T-helper 2 cell treated with Interferon-gamma antibody and Interleukin-4, amounts not matched to agents 5 μg/mL and 100 μg/mL, for 36 hours (primary cell): ENCODE results near the gene SHC4.
"Not testable (repeated sequence)": the region's sequence is repeated elsewhere in the genome, so short reads cannot be mapped to it uniquely, and the experiment has no call there.

Source experiments
- DNase-seq: peaks from one replicate; pipeline ENCODE4 v3.0.0; 2021; ENCODE audit warnings: low spot score
- H3K27ac Mint-ChIP-seq: one replicate; pipeline ENCODE4 v1.8.0; 2021; ENCODE audit warnings: mild to moderate bottlenecking, mixed read lengths
- H3K27me3 Mint-ChIP-seq: one replicate; pipeline ENCODE4 v1.8.0; 2021; ENCODE audit warnings: low read depth, mixed read lengths
- H3K36me3 Mint-ChIP-seq: one replicate; pipeline ENCODE4 v1.8.0; 2021; ENCODE audit warnings: low read depth, mixed read lengths
- H3K4me1 Mint-ChIP-seq: one replicate; pipeline ENCODE4 v1.8.0; 2021; ENCODE audit warnings: low read depth, mixed read lengths
- H3K4me3 Mint-ChIP-seq: one replicate; pipeline ENCODE4 v1.8.0; 2022; ENCODE audit warnings: mild to moderate bottlenecking, moderate library complexity, mixed read lengths
- H3K9me3 Mint-ChIP-seq: one replicate; pipeline ENCODE4 v1.8.0; 2021; ENCODE audit warnings: mixed read lengths

The SHC4 gene

GRCh38 chr15:48855501-48856440 is 107.9 kb downstream of the SHC4 start:
- Mint-ChIP-seq H3K4me1 (peaks cover 10% of the 10 kb centered on the region), H3K27me3 (peaks cover 5% of the 10 kb centered on the region), H3K4me3 (no peak overlapping the region), H3K9me3 (no peaks in the 10 kb centered on the region), H3K27ac (no peak overlapping the region), H3K36me3 (peaks cover 2% of the 10 kb centered on the region)
- no peak for DNase-seq

GRCh38 chr15:48854434-48854833 is 109.3 kb downstream of the SHC4 start:
- peaks cover 10% of the 10 kb centered on the region for H3K4me1 Mint-ChIP-seq
- not testable (repeated sequence) for H3K27me3 Mint-ChIP-seq, DNase-seq, H3K36me3 Mint-ChIP-seq, H3K9me3 Mint-ChIP-seq, H3K27ac Mint-ChIP-seq, H3K4me3 Mint-ChIP-seq

- Mint-ChIP-seq H3K4me1 (no peaks in the 10 kb centered on the region), H3K9me3 (no peaks in the 10 kb centered on the region), H3K27ac (no peak overlapping the region), H3K4me3 (no peak overlapping the region), H3K36me3 (peaks cover 2% of the 10 kb centered on the region), H3K27me3 (peaks cover 5% of the 10 kb centered on the region)
- DNase-seq: no peak
These were observed 111.8 kb downstream of the SHC4 start for GRCh38 chr15:48851956-48852355.

- H3K4me3 Mint-ChIP-seq: no peak overlapping the region
- H3K9me3 Mint-ChIP-seq: no peaks in the 10 kb centered on the region
- H3K27me3 Mint-ChIP-seq: peaks cover under 1% of the 10 kb centered on the region
- DNase-seq: no peak
- H3K36me3 Mint-ChIP-seq: peaks cover 2% of the 10 kb centered on the region
- no peaks in the 10 kb centered on the region for H3K4me1 Mint-ChIP-seq
- H3K27ac Mint-ChIP-seq: no peak overlapping the region
These were observed 113.1 kb downstream of the SHC4 start for GRCh38 chr15:48850648-48851047.

- Mint-ChIP-seq H3K36me3 (no peaks in the 10 kb centered on the region), H3K4me1 (no peaks in the 10 kb centered on the region), H3K27me3 (no peaks in the 10 kb centered on the region), H3K27ac (no peak overlapping the region), H3K4me3 (no peak overlapping the region), H3K9me3 (no peaks in the 10 kb centered on the region)
- DNase-seq: no peak
These were observed 118.6 kb downstream of the SHC4 start for GRCh38 chr15:48845123-48845522.

GRCh38 chr15:48842501-48842900 is 121.2 kb downstream of the SHC4 start:
- Mint-ChIP-seq H3K36me3 (no peaks in the 10 kb centered on the region), H3K9me3 (no peaks in the 10 kb centered on the region), H3K4me3 (no peak overlapping the region), H3K27ac (no peak overlapping the region), H3K4me1 (no peaks in the 10 kb centered on the region), H3K27me3 (no peaks in the 10 kb centered on the region)
- no peak for DNase-seq

- H3K4me1 Mint-ChIP-seq: no peaks in the 10 kb centered on the region
- H3K36me3 Mint-ChIP-seq: peaks cover 8% of the 10 kb centered on the region
- peaks cover 18% of the 10 kb centered on the region for H3K9me3 Mint-ChIP-seq
- H3K27me3 Mint-ChIP-seq: peaks cover 4% of the 10 kb centered on the region
- DNase-seq: no peak
- no peak overlapping the region for H3K4me3 Mint-ChIP-seq
- no peak overlapping the region for H3K27ac Mint-ChIP-seq
These were observed 129.0 kb downstream of the SHC4 start for GRCh38 chr15:48834756-48835155.

GRCh38 chr15:48833526-48834239 is 130.0 kb downstream of the SHC4 start:
- H3K36me3 Mint-ChIP-seq: peaks cover 8% of the 10 kb centered on the region
- peaks cover 18% of the 10 kb centered on the region for H3K9me3 Mint-ChIP-seq
- no peak overlapping the region for H3K4me3 Mint-ChIP-seq
- DNase-seq: no peak
- peaks cover 4% of the 10 kb centered on the region for H3K27me3 Mint-ChIP-seq
- no peak overlapping the region for H3K27ac Mint-ChIP-seq
- no peaks in the 10 kb centered on the region for H3K4me1 Mint-ChIP-seq

- peaks cover 18% of the 10 kb centered on the region for H3K9me3 Mint-ChIP-seq
- no peak for DNase-seq
- H3K27ac Mint-ChIP-seq: no peak overlapping the region
- H3K4me1 Mint-ChIP-seq: no peaks in the 10 kb centered on the region
- H3K27me3 Mint-ChIP-seq: peaks cover 4% of the 10 kb centered on the region
- no peak overlapping the region for H3K4me3 Mint-ChIP-seq
- H3K36me3 Mint-ChIP-seq: peaks cover 8% of the 10 kb centered on the region
These were observed 131.1 kb downstream of the SHC4 start for GRCh38 chr15:48832648-48833047.

- Mint-ChIP-seq H3K27ac (no peak overlapping the region), H3K9me3 (peaks cover 15% of the 10 kb centered on the region), H3K27me3 (peaks cover 4% of the 10 kb centered on the region), H3K4me1 (peaks cover 3% of the 10 kb centered on the region), H3K4me3 (no peak overlapping the region), H3K36me3 (peaks cover 5% of the 10 kb centered on the region)
- DNase-seq: no peak
These were observed 134.8 kb downstream of the SHC4 start for GRCh38 chr15:48828906-48829305.

GRCh38 chr15:48828471-48828870 is 135.2 kb downstream of the SHC4 start:
- Mint-ChIP-seq H3K9me3 (peaks cover 11% of the 10 kb centered on the region), H3K36me3 (peaks cover 5% of the 10 kb centered on the region), H3K27me3 (peaks cover 4% of the 10 kb centered on the region), H3K27ac (no peak overlapping the region), H3K4me3 (no peak overlapping the region), H3K4me1 (peaks cover 3% of the 10 kb centered on the region)
- DNase-seq: no peak

- Mint-ChIP-seq H3K4me3 (no peak overlapping the region), H3K36me3 (no peaks in the 10 kb centered on the region), H3K9me3 (no peaks in the 10 kb centered on the region), H3K4me1 (peaks cover 3% of the 10 kb centered on the region), H3K27ac (no peak overlapping the region), H3K27me3 (peaks cover 11% of the 10 kb centered on the region)
- no peak for DNase-seq
These were observed 138.6 kb downstream of the SHC4 start for GRCh38 chr15:48825075-48825474.

- DNase-seq: no peak
- no peaks in the 10 kb centered on the region for H3K9me3 Mint-ChIP-seq
- H3K36me3 Mint-ChIP-seq: no peaks in the 10 kb centered on the region
- no peak overlapping the region for H3K4me3 Mint-ChIP-seq
- peaks cover 3% of the 10 kb centered on the region for H3K4me1 Mint-ChIP-seq
- no peak overlapping the region for H3K27ac Mint-ChIP-seq
- H3K27me3 Mint-ChIP-seq: peaks cover 10% of the 10 kb centered on the region
These were observed 140.0 kb downstream of the SHC4 start for GRCh38 chr15:48823706-48824105.

- no peak for DNase-seq
- no peak overlapping the region for H3K27ac Mint-ChIP-seq
- H3K4me1 Mint-ChIP-seq: peaks cover 3% of the 10 kb centered on the region
These were observed 140.5 kb downstream of the SHC4 start for GRCh38 chr15:48823237-48823636.

More at GRCh38 chr15:48823237-48823636, 140.5 kb downstream of the SHC4 start:
- Mint-ChIP-seq H3K4me3 (no peak overlapping the region), H3K36me3 (no peaks in the 10 kb centered on the region), H3K27me3 (peaks cover 11% of the 10 kb centered on the region), H3K9me3 (no peaks in the 10 kb centered on the region)
